ENCODE measurements around the gene MTUS2.

DNA sequence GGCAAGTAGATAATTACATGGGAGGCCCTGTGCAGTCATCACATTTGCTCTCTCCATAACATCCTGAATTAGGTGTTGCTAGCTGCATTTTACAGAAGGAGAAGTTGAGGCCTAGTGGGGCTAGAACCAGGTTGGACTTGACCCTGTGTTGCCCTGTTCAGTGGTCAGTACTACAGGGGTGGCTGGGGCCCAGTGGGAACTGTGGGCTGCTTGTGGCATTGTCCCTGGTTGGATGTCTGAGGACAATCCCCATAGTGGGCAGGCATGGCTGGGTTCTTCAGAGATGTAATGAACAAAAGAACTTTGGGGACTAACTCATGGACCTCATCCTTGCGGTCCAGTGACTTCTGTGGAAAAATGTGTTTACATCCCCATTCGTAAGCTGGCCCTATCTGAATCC is 38.9 kb downstream of the MTUS2 start:
- TF ChIP-seq SMC3 (IDR thresholded peaks at IDR 0.05), result no peak
- TF ChIP-seq, protein P1, sequence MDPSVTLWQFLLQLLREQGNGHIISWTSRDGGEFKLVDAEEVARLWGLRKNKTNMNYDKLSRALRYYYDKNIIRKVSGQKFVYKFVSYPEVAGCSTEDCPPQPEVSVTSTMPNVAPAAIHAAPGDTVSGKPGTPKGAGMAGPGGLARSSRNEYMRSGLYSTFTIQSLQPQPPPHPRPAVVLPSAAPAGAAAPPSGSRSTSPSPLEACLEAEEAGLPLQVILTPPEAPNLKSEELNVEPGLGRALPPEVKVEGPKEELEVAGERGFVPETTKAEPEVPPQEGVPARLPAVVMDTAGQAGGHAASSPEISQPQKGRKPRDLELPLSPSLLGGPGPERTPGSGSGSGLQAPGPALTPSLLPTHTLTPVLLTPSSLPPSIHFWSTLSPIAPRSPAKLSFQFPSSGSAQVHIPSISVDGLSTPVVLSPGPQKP (IDR thresholded peaks at IDR 0.05; ENCODE audit: low read depth, low read length), result no peak
- TF ChIP-seq, protein P2, sequence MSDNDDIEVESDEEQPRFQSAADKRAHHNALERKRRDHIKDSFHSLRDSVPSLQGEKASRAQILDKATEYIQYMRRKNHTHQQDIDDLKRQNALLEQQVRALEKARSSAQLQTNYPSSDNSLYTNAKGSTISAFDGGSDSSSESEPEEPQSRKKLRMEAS (IDR thresholded peaks at IDR 0.05), result no peak
- TF ChIP-seq, protein P3, sequence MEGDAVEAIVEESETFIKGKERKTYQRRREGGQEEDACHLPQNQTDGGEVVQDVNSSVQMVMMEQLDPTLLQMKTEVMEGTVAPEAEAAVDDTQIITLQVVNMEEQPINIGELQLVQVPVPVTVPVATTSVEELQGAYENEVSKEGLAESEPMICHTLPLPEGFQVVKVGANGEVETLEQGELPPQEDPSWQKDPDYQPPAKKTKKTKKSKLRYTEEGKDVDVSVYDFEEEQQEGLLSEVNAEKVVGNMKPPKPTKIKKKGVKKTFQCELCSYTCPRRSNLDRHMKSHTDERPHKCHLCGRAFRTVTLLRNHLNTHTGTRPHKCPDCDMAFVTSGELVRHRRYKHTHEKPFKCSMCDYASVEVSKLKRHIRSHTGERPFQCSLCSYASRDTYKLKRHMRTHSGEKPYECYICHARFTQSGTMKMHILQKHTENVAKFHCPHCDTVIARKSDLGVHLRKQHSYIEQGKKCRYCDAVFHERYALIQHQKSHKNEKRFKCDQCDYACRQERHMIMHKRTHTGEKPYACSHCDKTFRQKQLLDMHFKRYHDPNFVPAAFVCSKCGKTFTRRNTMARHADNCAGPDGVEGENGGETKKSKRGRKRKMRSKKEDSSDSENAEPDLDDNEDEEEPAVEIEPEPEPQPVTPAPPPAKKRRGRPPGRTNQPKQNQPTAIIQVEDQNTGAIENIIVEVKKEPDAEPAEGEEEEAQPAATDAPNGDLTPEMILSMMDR (IDR thresholded peaks at IDR 0.05), result no peak
